ENCODE measurements around the gene CELA2A.
"Not testable (repeated sequence)": the region's sequence is repeated elsewhere in the genome, so short reads cannot be mapped to it uniquely, and the experiment has no call there.

CELA2A gene

DNA sequence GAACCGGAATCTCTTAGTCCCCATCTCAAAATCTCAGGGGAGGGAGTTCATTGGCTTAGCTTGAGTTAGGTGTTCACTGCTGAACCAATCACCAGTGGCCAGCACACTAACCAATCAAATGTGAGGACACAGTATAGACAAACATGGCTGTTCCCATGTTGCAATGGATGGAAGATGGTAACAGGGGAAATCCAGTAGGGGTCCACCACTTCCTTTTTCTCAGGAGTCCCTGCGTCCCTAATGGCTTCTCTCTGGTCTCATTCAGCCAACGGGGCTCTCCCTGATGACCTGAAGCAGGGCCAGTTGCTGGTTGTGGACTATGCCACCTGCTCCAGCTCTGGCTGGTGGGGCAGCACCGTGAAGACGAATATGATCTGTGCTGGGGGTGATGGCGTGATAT, 29.1 kb downstream of the CELA2A start:
- H3K9me3 ChIP-seq (replicated peaks in 1 of 11) = no peaks in the 10 kb centered on the region
- H3K36me3 ChIP-seq = peaks cover 0 to 19% (median 0%) of the 10 kb centered on the region in 11 experiments; a peak in 6 of 22 replicates
- no peak overlapping the region for H3K9ac ChIP-seq
- peaks cover 0 to 4% (median under 1%) of the 10 kb centered on the region in 10 experiments; a peak in 7 of 20 replicates for H3K4me1 ChIP-seq
- no peak overlapping the region for H3K27ac ChIP-seq
- no peak for TF ChIP-seq Cebpa-rat (IDR thresholded peaks at IDR 0.05)
- H3K4me2 ChIP-seq = no peak overlapping the region
- no peak overlapping the region for H3K4me3 ChIP-seq
- no peaks in the 10 kb centered on the region for H4K20me1 ChIP-seq
- H3K27me3 ChIP-seq = no peaks in the 10 kb centered on the region

DNA sequence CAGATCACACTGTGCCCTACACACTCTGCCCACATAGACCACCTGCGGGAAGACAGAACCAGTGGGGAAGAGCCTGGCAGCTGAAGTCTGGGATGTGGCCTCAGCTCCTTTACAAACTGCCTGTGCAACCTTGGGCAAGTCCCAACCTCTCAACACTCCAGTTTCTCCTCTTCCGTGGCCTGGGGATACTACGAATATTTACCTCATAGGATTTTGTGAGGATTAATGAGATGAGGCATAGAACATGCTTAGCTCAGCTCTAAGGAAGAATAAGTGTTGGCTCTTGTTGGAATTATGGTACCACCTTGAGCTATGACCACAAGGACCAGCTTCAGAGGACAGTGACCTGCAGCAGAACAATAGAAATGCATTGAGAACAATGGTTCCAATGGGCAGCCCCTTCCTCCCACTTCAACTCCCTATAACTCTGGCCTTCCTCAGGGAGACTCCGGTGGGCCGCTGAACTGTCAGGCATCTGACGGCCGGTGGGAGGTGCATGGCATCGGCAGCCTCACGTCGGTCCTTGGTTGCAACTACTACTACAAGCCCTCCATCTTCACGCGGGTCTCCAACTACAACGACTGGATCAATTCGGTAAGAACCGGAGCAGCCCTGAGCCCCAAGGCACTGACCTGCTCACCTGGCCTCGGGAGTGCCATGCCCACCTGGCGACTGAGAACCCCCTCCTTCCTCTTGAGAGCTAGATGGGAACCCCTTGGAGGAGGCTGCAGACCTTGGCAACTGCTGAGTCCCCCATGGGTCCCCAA, 30.5 kb downstream of the CELA2A start:
- H3K4me2 ChIP-seq; H3K9me3 ChIP-seq (replicated peaks in 1 of 11); H3K27me3 ChIP-seq; H4K20me1 ChIP-seq; H3K9ac ChIP-seq; H3K27ac ChIP-seq; H3K4me3 ChIP-seq: not testable (repeated sequence)
- H3K4me1 ChIP-seq = peaks cover 0 to 13% (median 10%) of the 10 kb centered on the region in 10 experiments; a peak in 12 of 20 replicates
- peaks cover 0 to 33% (median 4%) of the 10 kb centered on the region in 11 experiments; a peak in 10 of 22 replicates for H3K36me3 ChIP-seq

DNA sequence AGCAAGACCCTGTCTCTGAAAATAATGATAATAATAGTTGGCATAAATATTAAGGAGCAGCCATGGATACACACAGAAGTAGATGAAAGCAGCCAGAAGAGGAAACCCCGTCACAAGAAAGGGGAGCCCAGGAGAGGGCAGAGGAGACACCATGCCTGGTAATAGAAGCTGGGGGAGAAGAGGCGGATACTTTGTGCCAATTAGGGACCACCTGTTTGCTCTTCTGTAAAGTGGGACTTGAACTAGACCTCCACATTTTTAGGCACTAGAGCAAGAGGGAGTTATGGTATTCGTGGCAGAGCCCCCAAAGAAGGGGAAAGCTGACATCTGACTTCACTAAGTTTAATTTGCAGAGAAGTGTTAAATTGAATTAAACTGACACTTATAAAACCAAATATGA, 31.8 kb downstream of the CELA2A start:
- Histone ChIP-seq H3K27me3 (no peaks in the 10 kb centered on the region), H3K4me2 (no peak overlapping the region), H3K27ac (no peak overlapping the region), H4K20me1 (no peaks in the 10 kb centered on the region; a peak in 1 of 22 replicates), H3K9ac (no peak overlapping the region), H3K4me1 (peaks cover 0 to 13% (median 10%) of the 10 kb centered on the region in 10 experiments; a peak in 12 of 20 replicates), H3K36me3 (peaks cover 2 to 47% (median 16%) of the 10 kb centered on the region in 11 experiments; a peak in 20 of 22 replicates), H3K4me3 (no peak overlapping the region), H3K9me3 (replicated peaks in 1 of 11) (no peaks in the 10 kb centered on the region)
- TF ChIP-seq Cebpa-rat (IDR thresholded peaks at IDR 0.05) = no peak

GRCh38 chr1:15489052-15489736, 32.7 kb downstream of the CELA2A start:
- H3K4me3 ChIP-seq = no peak overlapping the region
- no peak for TF ChIP-seq Cebpa-rat (IDR thresholded peaks at IDR 0.05)
- H3K27me3 ChIP-seq = no peaks in the 10 kb centered on the region
- no peaks in the 10 kb centered on the region for H3K9me3 ChIP-seq (replicated peaks in 1 of 11)
- H3K9ac ChIP-seq = no peak overlapping the region
- H3K4me2 ChIP-seq = no peak overlapping the region
- H4K20me1 ChIP-seq = no peaks in the 10 kb centered on the region; a peak in 1 of 22 replicates
- H3K27ac ChIP-seq = no peak overlapping the region
- peaks cover 11 to 55% (median 24%) of the 10 kb centered on the region in 11 experiments; a peak in 21 of 22 replicates for H3K36me3 ChIP-seq
- peaks cover 0 to 13% (median 10%) of the 10 kb centered on the region in 10 experiments; a peak in 12 of 20 replicates for H3K4me1 ChIP-seq

- not testable (repeated sequence) for H3K9me3 ChIP-seq (replicated peaks in 1 of 11); H3K27me3 ChIP-seq; H3K4me3 ChIP-seq; H3K27ac ChIP-seq; H4K20me1 ChIP-seq
- Histone ChIP-seq H3K36me3 (peaks cover 15 to 61% (median 33%) of the 10 kb centered on the region in 11 experiments; a peak in 21 of 22 replicates), H3K4me2 (peak overlapping the region in 3 of 11 experiments; percentile 1 to 21 (median 12); a peak in 3 of 22 replicates), H3K4me1 (peaks cover 0 to 13% (median 10%) of the 10 kb centered on the region in 10 experiments; a peak in 12 of 20 replicates), H3K9ac (peak overlapping the region in 1 of 11 experiments; percentile 43; a peak in 2 of 22 replicates)
These were observed 34.5 kb downstream of the CELA2A start for GRCh38 chr1:15491010-15491409.

DNA sequence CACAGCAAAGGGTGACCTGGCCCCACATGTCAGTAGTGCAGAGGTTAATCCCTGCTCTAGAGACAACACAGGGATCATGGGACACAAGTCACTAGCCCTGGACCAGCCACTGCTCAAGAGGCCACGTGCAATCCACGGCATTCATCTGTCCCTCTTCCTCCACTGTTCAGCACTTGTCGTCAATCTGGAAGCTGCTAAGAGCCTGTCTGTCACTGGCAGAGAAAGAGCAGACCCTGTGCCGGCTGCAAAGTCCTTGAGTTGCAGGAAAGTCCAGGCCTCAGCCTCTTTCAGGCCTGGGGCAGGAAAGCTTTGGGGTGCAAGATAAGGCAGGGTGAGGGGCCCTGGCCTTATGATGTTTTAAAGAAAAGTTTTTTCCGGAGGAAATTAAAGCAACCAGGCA, 36.1 kb downstream of the CELA2A start:
- Histone ChIP-seq H3K9ac (no peak overlapping the region), H4K20me1 (no peaks in the 10 kb centered on the region; a peak in 1 of 22 replicates), H3K27ac (no peak overlapping the region), H3K4me3 (no peak overlapping the region), H3K9me3 (replicated peaks in 1 of 11) (peaks cover 0 to 2% (median under 1%) of the 10 kb centered on the region in 11 experiments; a peak in 16 of 22 replicates), H3K4me1 (peaks cover 0 to 13% (median 10%) of the 10 kb centered on the region in 10 experiments; a peak in 12 of 20 replicates), H3K4me2 (no peak overlapping the region), H3K27me3 (no peaks in the 10 kb centered on the region), H3K36me3 (peaks cover 20 to 63% (median 32%) of the 10 kb centered on the region in 11 experiments; a peak in 21 of 22 replicates)
- TF ChIP-seq Cebpa-rat (IDR thresholded peaks at IDR 0.05) = no peak

DNA sequence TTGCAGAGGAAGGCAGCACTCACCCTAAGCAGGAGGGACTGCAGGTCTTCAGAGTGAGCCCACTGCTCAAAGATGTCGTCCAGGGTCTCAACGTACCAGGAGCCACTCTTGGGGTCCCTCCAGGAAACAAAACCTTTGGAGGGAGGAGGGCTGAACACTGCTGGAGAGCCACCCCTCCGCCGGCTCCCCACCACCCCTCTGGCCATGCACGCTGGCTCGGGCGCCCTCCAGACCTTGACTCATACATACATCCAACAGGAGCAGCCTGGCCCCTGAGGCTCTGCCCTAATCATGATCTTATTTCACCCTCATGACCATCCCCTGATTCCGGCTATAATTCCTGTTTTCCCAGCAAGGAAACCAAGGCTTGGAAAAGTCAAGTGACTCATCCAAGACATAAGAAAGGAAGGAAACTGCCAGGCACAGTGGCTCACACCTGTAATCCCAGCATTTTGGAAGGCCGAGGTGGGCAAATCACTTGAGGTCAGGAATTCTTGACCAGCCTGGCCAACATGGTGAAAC, 37.4 kb downstream of the CELA2A start:
- H3K4me1 ChIP-seq = peaks cover 0 to 13% (median 10%) of the 10 kb centered on the region in 10 experiments; a peak in 12 of 20 replicates
- H3K4me2 ChIP-seq = no peak overlapping the region
- no peaks in the 10 kb centered on the region for H3K27me3 ChIP-seq
- H3K4me3 ChIP-seq = no peak overlapping the region
- peaks cover 20 to 75% (median 42%) of the 10 kb centered on the region in 11 experiments for H3K36me3 ChIP-seq
- H3K27ac ChIP-seq = no peak overlapping the region
- H4K20me1 ChIP-seq = no peaks in the 10 kb centered on the region; a peak in 1 of 22 replicates
- peaks cover 6 to 12% (median 9%) of the 10 kb centered on the region in 11 experiments; a peak in 20 of 22 replicates for H3K9me3 ChIP-seq (replicated peaks in 1 of 11)
- no peak overlapping the region for H3K9ac ChIP-seq
- TF ChIP-seq Cebpa-rat (IDR thresholded peaks at IDR 0.05) = no peak

GRCh38 chr1:15500184-15501178, 43.9 kb downstream of the CELA2A start:
- Histone ChIP-seq H3K36me3 (peaks cover 9 to 78% (median 47%) of the 10 kb centered on the region in 11 experiments; a peak in 20 of 22 replicates), H4K20me1 (peaks cover 0 to 13% (median 0%) of the 10 kb centered on the region in 11 experiments; a peak in 2 of 22 replicates), H3K9ac (no peak overlapping the region), H3K4me1 (peaks cover 9 to 17% (median 12%) of the 10 kb centered on the region in 10 experiments; a peak in 18 of 20 replicates), H3K9me3 (replicated peaks in 1 of 11) (peaks cover 6 to 12% (median 9%) of the 10 kb centered on the region in 11 experiments; a peak in 20 of 22 replicates), H3K4me3 (no peak overlapping the region), H3K27me3 (no peaks in the 10 kb centered on the region), H3K4me2 (no peak overlapping the region), H3K27ac (no peak overlapping the region)
- TF ChIP-seq Cebpa-rat (IDR thresholded peaks at IDR 0.05) = no peak

Data from BLaER1 treated with 17β-estradiol and CSF1 and Interleukin-3, amounts not matched to agents 10 nM and 100 nM (cell line).